Sigmoid colon (tissue), 7 donors: ENCODE results near the gene CDCA5. TPM values are rescaled to one million over a fixed set of nuclear protein-coding genes. Genes with fewer than 3 reads are reported as not detected.

ENCODE experiments used
- DNase-seq: peaks from one replicate; pipeline ENCODE4 v3.0.0-alpha.2; 2019
- H3K27ac ChIP-seq, 4 donors: fragments of 200-600 bp; sonication (generic); one replicate each; pipeline ENCODE4 v1.5.1; 2016 to 2019; ENCODE audit warnings: mild to moderate bottlenecking in 1 of 4
- H3K27me3 ChIP-seq, 3 donors: fragments of 200-600 bp; sonication (generic); one replicate each; pipeline ENCODE4 v1.5.1; 2019; ENCODE audit warnings: mild to moderate bottlenecking in 1 of 3
- H3K36me3 ChIP-seq, 4 donors: fragments of 200-600 bp; sonication (generic); one replicate each; pipeline ENCODE4 v1.5.1; 2016 to 2019
- H3K4me1 ChIP-seq, 4 donors: fragments of 200-600 bp; sonication (generic); one replicate each; pipeline ENCODE4 v1.5.1; 2017 to 2019
- H3K4me3 ChIP-seq, 4 donors: fragments of 200-600 bp; sonication (generic); one replicate each; pipeline ENCODE4 v1.5.1; 2017 to 2019; ENCODE audit warnings: mild to moderate bottlenecking in 2 of 4, moderate library complexity in 1 of 4
- H3K9me3 ChIP-seq, 4 donors: fragments of 200-600 bp in 3 of 4; sonication (generic) in 3 of 4; one replicate each; pipeline versions ENCODE4 v1.5.1 to v1.6.1; 2013 to 2019
- EP300 ChIP-seq, 4 donors: sonication (generic); formaldehyde crosslinking; IDR thresholded peaks; one replicate each; pipeline ENCODE4 v1.6.1; 2017; ENCODE audit warnings: antibody characterized with exemption in 4 of 4
- POLR2A ChIP-seq, 2 donors: fragments of 450-650 bp; IDR thresholded peaks; one replicate each; pipeline ENCODE4 v1.6.1; 2016; ENCODE audit warnings: antibody characterized with exemption in 2 of 2, mild to moderate bottlenecking in 2 of 2, moderate library complexity in 2 of 2
- POLR2AphosphoS5 ChIP-seq, 4 donors: sonication (generic); formaldehyde crosslinking; IDR thresholded peaks; one replicate each; pipeline ENCODE4 v1.6.1; 2017; ENCODE audit warnings: antibody characterized with exemption in 4 of 4
- WGBS, 2 donors: extraction: QIAGEN DNeasy Blood & Tissue Kit; methylation state at CpG; one replicate each; pipeline ENCODE4 v1.1.7; 2013; 5-methylcytosine and 5-hydroxymethylcytosine counted together
- intact Hi-C: fragments of 100-400 bp; cut with DNase I; formaldehyde crosslinking; loops from one replicate; pipeline ENCODE4 v1.15.1; 2023
- polyA plus RNA-seq, 3 donors: library from polyadenylated mRNA; stranded (reverse); fragments of 200-250 nt; gene quantifications; one replicate each; pipeline ENCODE4 v1.2.3, GENCODE V29; 2013
- small RNA-seq, 3 donors: library from RNA; depleted of rRNA; stranded (forward); fragments of <200 nt; gene quantifications; one replicate each; pipeline ENCODE3, GENCODE V24; 2016
- total RNA-seq, 4 donors: library from RNA; depleted of rRNA; stranded (reverse); fragments of >200 nt; gene quantifications; one replicate each; pipeline ENCODE4 v1.1.0, GENCODE V29; 2016
- TF ChIP-seq, protein P1 (sequence below), 4 experiments: fragments of 450-650 bp in 3 of 4; fragments of 200-600 bp in 1 of 4; IDR thresholded peaks; one replicate each; pipeline ENCODE4 v1.5.1; 2016 to 2019; ENCODE audit warnings: antibody characterized with exemption in 4 of 4, mild to moderate bottlenecking in 3 of 4, moderate library complexity in 2 of 4
- donor health status: healthy with polysubstance abuse.
- donor health status: Bipolar disorder and iron deficiency.
- donor health status: healthy.

Gene CDCA5
- total and polyA plus RNA-seq, 7 donors = 0.33 to 21.5 (median 4.6) TPM; not detected in 1

DNA sequence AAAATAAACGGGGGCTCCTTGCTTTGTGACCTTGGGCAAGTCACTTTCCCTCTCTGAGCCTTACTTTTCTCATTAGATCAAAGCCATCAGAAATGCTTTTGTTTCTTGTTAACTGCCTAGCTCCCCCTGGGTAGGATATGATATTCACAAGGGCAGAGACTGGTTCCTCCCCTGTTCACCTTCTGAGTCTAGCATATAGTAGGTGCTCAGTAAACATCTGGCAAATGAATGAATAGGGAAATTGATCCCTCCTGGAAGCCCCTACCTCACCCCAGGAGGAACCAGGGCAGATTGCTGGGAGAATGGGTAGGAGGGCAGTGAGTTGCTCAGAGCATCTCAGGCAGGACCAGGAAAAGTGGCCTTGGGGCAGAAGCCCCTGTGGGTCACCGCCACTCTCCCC is 49.4 kb downstream of the CDCA5 start:
- Histone ChIP-seq H3K9me3 (no peaks in the 10 kb centered on the region), H3K27me3 (no peaks in the 10 kb centered on the region), H3K36me3 (peaks cover 31 to 83% (median 53%) of the 10 kb centered on the region in 4 donors), H3K4me1 (peaks cover 0 to 4% (median 0%) of the 10 kb centered on the region in 4 donors), H3K27ac (no peak overlapping the region), H3K4me3 (no peak overlapping the region)
- intact Hi-C loops = no loop called here
- no peak for TF ChIP-seq POLR2A (IDR thresholded peaks at IDR 0.05)
- TF ChIP-seq, protein P1, sequence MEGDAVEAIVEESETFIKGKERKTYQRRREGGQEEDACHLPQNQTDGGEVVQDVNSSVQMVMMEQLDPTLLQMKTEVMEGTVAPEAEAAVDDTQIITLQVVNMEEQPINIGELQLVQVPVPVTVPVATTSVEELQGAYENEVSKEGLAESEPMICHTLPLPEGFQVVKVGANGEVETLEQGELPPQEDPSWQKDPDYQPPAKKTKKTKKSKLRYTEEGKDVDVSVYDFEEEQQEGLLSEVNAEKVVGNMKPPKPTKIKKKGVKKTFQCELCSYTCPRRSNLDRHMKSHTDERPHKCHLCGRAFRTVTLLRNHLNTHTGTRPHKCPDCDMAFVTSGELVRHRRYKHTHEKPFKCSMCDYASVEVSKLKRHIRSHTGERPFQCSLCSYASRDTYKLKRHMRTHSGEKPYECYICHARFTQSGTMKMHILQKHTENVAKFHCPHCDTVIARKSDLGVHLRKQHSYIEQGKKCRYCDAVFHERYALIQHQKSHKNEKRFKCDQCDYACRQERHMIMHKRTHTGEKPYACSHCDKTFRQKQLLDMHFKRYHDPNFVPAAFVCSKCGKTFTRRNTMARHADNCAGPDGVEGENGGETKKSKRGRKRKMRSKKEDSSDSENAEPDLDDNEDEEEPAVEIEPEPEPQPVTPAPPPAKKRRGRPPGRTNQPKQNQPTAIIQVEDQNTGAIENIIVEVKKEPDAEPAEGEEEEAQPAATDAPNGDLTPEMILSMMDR (IDR thresholded peaks at IDR 0.05) = no peak
- TF ChIP-seq EP300 (IDR thresholded peaks at IDR 0.05) = no peak
- TF ChIP-seq POLR2AphosphoS5 (IDR thresholded peaks at IDR 0.05) = no peak
- WGBS, 2 donors = 86 to 92% methylated on average over 2 of the region's 2 CpGs
- no peak for DNase-seq

DNA sequence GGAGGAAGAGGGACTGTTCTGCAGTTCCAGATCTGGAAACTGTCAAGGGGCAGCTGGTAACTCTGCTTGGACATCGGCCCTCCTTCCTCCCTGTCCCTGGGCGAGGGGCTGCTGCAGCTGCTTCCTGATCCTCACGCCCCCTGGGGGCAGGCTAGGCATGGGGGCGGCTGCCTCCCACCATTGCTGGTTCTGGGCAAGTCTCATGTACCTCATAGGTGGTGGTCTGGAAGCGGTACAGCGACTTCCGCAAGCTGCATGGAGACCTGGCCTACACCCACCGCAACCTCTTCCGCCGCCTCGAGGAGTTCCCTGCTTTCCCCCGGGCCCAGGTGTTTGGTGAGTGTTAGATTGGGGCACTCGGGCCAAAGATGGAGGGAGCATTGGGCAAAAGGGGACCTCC is 51.6 kb downstream of the CDCA5 start:
- H3K27me3 ChIP-seq = no peaks in the 10 kb centered on the region
- TF ChIP-seq, protein P1 (IDR thresholded peaks at IDR 0.05) = no peak
- TF ChIP-seq POLR2AphosphoS5 (IDR thresholded peaks at IDR 0.05) (no peak), EP300 (IDR thresholded peaks at IDR 0.05) (no peak), POLR2A (IDR thresholded peaks at IDR 0.05) (no peak)
- H3K9me3 ChIP-seq = no peaks in the 10 kb centered on the region
- intact Hi-C loops = no loop called here
- peaks cover 28 to 62% (median 41%) of the 10 kb centered on the region in 4 donors for H3K36me3 ChIP-seq
- 86 to 88% methylated on average over 13 of the region's 13 CpGs for WGBS, 2 donors
- no peak for DNase-seq
- H3K4me3 ChIP-seq = no peak overlapping the region
- H3K4me1 ChIP-seq = peaks cover 0 to 14% (median 13%) of the 10 kb centered on the region in 4 donors
- H3K27ac ChIP-seq = no peak overlapping the region

Small RNA genes within 50 kb of the gene (small RNA-seq; reads per million reads assigned to genes)
- gene SNX15 = 0 to 0.11 (median 0) reads per million in 3 donors

Other genes starting within 250 kb of the CDCA5 start
- gene CDC42BPG, start 239.4 kb downstream of the CDCA5 start, total RNA-seq = under 1 TPM in 3 of 4 donors, not detected in 1; 0.16 to 0.83 (median 0.36) TPM
- gene CDC42BPG, start 239.4 kb downstream of the CDCA5 start, polyA plus RNA-seq = 10 to 100 TPM; 19.8 to 39.8 (median 20.8) TPM
- gene EHD1, start 205.4 kb downstream of the CDCA5 start, total RNA-seq = 10 to 100 TPM; 38.5 to 73.1 (median 44.1) TPM
- gene EHD1, start 205.4 kb downstream of the CDCA5 start, polyA plus RNA-seq = 10 to 100 TPM; 27.0 to 54.0 (median 29.4) TPM
- 10 to 100 TPM; 12.1 to 22.7 (median 14.4) TPM for gene ATG2A, start 166.8 kb downstream of the CDCA5 start, total RNA-seq
- 10 to 100 TPM; 13.2 to 27.6 (median 19.4) TPM for gene ATG2A, start 166.8 kb downstream of the CDCA5 start, polyA plus RNA-seq
- gene PPP2R5B, start 159.4 kb downstream of the CDCA5 start, total RNA-seq = 10 to 100 TPM; 17.8 to 27.3 (median 21.3) TPM
- gene PPP2R5B, start 159.4 kb downstream of the CDCA5 start, polyA plus RNA-seq = 10 to 100 TPM; 15.6 to 23.4 (median 18.1) TPM
- 1 to 10 TPM in 1 of 4 donors, not detected in 3; 2.9 TPM for gene GPHA2, start 148.1 kb downstream of the CDCA5 start, total RNA-seq
- gene GPHA2, start 148.1 kb downstream of the CDCA5 start, polyA plus RNA-seq = under 1 TPM in 1 of 3 donors, not detected in 2; 0.47 TPM
- gene MAJIN, start 111.9 kb downstream of the CDCA5 start, total RNA-seq = not detected
- under 1 TPM in 1 of 3 donors, not detected in 2; 0.25 TPM for gene MAJIN, start 111.9 kb downstream of the CDCA5 start, polyA plus RNA-seq
- gene BATF2, start 87.1 kb downstream of the CDCA5 start, total RNA-seq = 1 to 10 TPM; 1.8 to 4.7 (median 3.7) TPM
- 10 to 100 TPM; 11.6 to 31.3 (median 14.4) TPM for gene BATF2, start 87.1 kb downstream of the CDCA5 start, polyA plus RNA-seq
- gene ARL2, start 69.9 kb downstream of the CDCA5 start, total RNA-seq = 100 to 1,000 TPM in 3 of 4 donors, 10 to 100 TPM in 1; 99.2 to 157 (median 136) TPM
- 100 to 1,000 TPM in 2 of 3 donors, 10 to 100 TPM in 1; 92.9 to 124 (median 117) TPM for gene ARL2, start 69.9 kb downstream of the CDCA5 start, polyA plus RNA-seq
- 10 to 100 TPM; 20.1 to 36.6 (median 25.2) TPM for gene SNX15, start 56.6 kb downstream of the CDCA5 start, total RNA-seq
- 10 to 100 TPM; 21.8 to 31.4 (median 28.8) TPM for gene SNX15, start 56.6 kb downstream of the CDCA5 start, polyA plus RNA-seq
- gene SAC3D1, start 42.8 kb downstream of the CDCA5 start, total RNA-seq = 10 to 100 TPM in 3 of 4 donors, 1 to 10 TPM in 1; 9.1 to 17.8 (median 14.1) TPM
- 10 to 100 TPM; 10.2 to 20.3 (median 10.9) TPM for gene SAC3D1, start 42.8 kb downstream of the CDCA5 start, polyA plus RNA-seq
- 10 to 100 TPM; 29.9 to 73.1 (median 46.2) TPM for gene NAALADL1, start 25.5 kb downstream of the CDCA5 start, total RNA-seq
- gene NAALADL1, start 25.5 kb downstream of the CDCA5 start, polyA plus RNA-seq = 10 to 100 TPM in 2 of 3 donors, 1 to 10 TPM in 1; 8.8 to 26.4 (median 16.2) TPM
- 10 to 100 TPM; 26.1 to 38.8 (median 36.9) TPM for gene ZFPL1, start 182 bp upstream of the CDCA5 start, total RNA-seq
- 10 to 100 TPM; 48.6 to 61.5 (median 52.9) TPM for gene ZFPL1, start 182 bp upstream of the CDCA5 start, polyA plus RNA-seq
- 100 to 1,000 TPM; 211 to 752 (median 281) TPM for gene VPS51, start 12.2 kb upstream of the CDCA5 start, total RNA-seq
- gene VPS51, start 12.2 kb upstream of the CDCA5 start, polyA plus RNA-seq = 100 to 1,000 TPM in 2 of 3 donors, 10 to 100 TPM in 1; 86.2 to 180 (median 108) TPM
- 10 to 100 TPM; 15.6 to 20.3 (median 17.5) TPM for gene TM7SF2, start 27.8 kb upstream of the CDCA5 start, total RNA-seq
- 10 to 100 TPM in 2 of 3 donors, 1 to 10 TPM in 1; 3.6 to 43.2 (median 10.2) TPM for gene TM7SF2, start 27.8 kb upstream of the CDCA5 start, polyA plus RNA-seq
- gene ZNHIT2, start 33.7 kb upstream of the CDCA5 start, total RNA-seq = 10 to 100 TPM; 13.6 to 16.3 (median 15.0) TPM
- gene ZNHIT2, start 33.7 kb upstream of the CDCA5 start, polyA plus RNA-seq = 10 to 100 TPM in 1 of 3 donors, 1 to 10 TPM in 2; 8.3 to 12.7 (median 9.6) TPM
- 1,000 to 10,000 TPM; 1,235 to 1,561 (median 1,347) TPM for gene FAU, start 38.1 kb upstream of the CDCA5 start, total RNA-seq
- 1,000 to 10,000 TPM in 2 of 3 donors, 100 to 1,000 TPM in 1; 811 to 1,178 (median 1,151) TPM for gene FAU, start 38.1 kb upstream of the CDCA5 start, polyA plus RNA-seq
- 100 to 1,000 TPM in 1 of 4 donors, 10 to 100 TPM in 3; 41.5 to 104 (median 72.4) TPM for gene MRPL49, start 38.3 kb upstream of the CDCA5 start, total RNA-seq
- 10 to 100 TPM; 63.7 to 76.3 (median 69.8) TPM for gene MRPL49, start 38.3 kb upstream of the CDCA5 start, polyA plus RNA-seq
- 10 to 100 TPM; 17.1 to 36.0 (median 24.3) TPM for gene SYVN1, start 50.5 kb upstream of the CDCA5 start, total RNA-seq
- gene SYVN1, start 50.5 kb upstream of the CDCA5 start, polyA plus RNA-seq = 10 to 100 TPM in 1 of 3 donors, 1 to 10 TPM in 2; 5.1 to 43.5 (median 7.2) TPM
- not detected for gene SPDYC, start 86.2 kb upstream of the CDCA5 start, total RNA-seq
- not detected for gene SPDYC, start 86.2 kb upstream of the CDCA5 start, polyA plus RNA-seq
- gene CAPN1, start 97.9 kb upstream of the CDCA5 start, total RNA-seq = 100 to 1,000 TPM in 3 of 4 donors, 10 to 100 TPM in 1; 84.5 to 193 (median 133) TPM
- 100 to 1,000 TPM; 156 to 245 (median 210) TPM for gene CAPN1, start 97.9 kb upstream of the CDCA5 start, polyA plus RNA-seq
- gene POLA2, start 177.9 kb upstream of the CDCA5 start, total RNA-seq = 1 to 10 TPM; 3.6 to 8.8 (median 4.8) TPM
- gene POLA2, start 177.9 kb upstream of the CDCA5 start, polyA plus RNA-seq = 10 to 100 TPM in 1 of 3 donors, 1 to 10 TPM in 2; 4.6 to 13.4 (median 5.4) TPM
- gene CDC42EP2, start 230.8 kb upstream of the CDCA5 start, total RNA-seq = 10 to 100 TPM; 11.0 to 29.1 (median 16.5) TPM
- 10 to 100 TPM in 2 of 3 donors, 1 to 10 TPM in 1; 8.8 to 15.0 (median 11.4) TPM for gene CDC42EP2, start 230.8 kb upstream of the CDCA5 start, polyA plus RNA-seq
- 10 to 100 TPM; 28.5 to 51.2 (median 40.5) TPM for gene DPF2, start 249.8 kb upstream of the CDCA5 start, total RNA-seq
- gene DPF2, start 249.8 kb upstream of the CDCA5 start, polyA plus RNA-seq = 10 to 100 TPM; 13.8 to 25.4 (median 14.1) TPM